ENCODE results near the gene EBP. TPM values are rescaled to one million over a fixed set of nuclear protein-coding genes. Genes with fewer than 3 reads are reported as not detected.
A peak's percentile ranks its signal among the peaks of the same experiment; 100 is the strongest.

The EBP gene
- polyA plus RNA-seq, 1 experiment, result 36.1 TPM

DNA sequence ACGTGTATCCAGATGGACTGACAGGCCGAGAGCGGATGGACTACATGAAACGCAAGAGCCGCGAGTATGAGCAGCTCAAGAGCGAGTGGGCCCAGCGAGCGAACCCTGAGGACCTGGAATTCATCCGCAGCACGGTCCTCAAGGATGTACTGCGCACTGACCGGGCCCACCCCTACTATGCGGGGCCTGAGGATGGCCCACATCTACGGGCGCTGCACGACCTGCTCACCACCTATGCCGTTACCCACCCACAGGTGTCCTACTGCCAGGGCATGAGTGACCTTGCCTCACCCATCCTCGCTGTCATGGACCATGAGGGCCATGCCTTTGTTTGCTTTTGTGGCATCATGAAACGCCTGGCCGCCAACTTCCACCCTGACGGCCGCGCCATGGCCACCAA lies 38.0 kb downstream of the EBP start:
- no peak for DNase-seq (ENCODE audit: low read depth)
- ChIA-PET POLR2A (no interaction called here), CTCF (no interaction called here)
- TF ChIP-seq, protein P1, sequence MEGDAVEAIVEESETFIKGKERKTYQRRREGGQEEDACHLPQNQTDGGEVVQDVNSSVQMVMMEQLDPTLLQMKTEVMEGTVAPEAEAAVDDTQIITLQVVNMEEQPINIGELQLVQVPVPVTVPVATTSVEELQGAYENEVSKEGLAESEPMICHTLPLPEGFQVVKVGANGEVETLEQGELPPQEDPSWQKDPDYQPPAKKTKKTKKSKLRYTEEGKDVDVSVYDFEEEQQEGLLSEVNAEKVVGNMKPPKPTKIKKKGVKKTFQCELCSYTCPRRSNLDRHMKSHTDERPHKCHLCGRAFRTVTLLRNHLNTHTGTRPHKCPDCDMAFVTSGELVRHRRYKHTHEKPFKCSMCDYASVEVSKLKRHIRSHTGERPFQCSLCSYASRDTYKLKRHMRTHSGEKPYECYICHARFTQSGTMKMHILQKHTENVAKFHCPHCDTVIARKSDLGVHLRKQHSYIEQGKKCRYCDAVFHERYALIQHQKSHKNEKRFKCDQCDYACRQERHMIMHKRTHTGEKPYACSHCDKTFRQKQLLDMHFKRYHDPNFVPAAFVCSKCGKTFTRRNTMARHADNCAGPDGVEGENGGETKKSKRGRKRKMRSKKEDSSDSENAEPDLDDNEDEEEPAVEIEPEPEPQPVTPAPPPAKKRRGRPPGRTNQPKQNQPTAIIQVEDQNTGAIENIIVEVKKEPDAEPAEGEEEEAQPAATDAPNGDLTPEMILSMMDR (IDR thresholded peaks at IDR 0.05; ENCODE audit: insufficient read depth, low read depth, low read length), result no peak
- H3K36me3 ChIP-seq (ENCODE audit: control insufficient read depth, insufficient read depth, low read length), result peaks cover 7% of the 10 kb centered on the region; the same call in 1 of the 2 replicates
- H3K27me3 ChIP-seq (ENCODE audit: control insufficient read depth, insufficient read depth, low read length), result no peaks in the 10 kb centered on the region
- H3K4me3 ChIP-seq (ENCODE audit: low read depth, low read length), result no peak overlapping the region

DNA sequence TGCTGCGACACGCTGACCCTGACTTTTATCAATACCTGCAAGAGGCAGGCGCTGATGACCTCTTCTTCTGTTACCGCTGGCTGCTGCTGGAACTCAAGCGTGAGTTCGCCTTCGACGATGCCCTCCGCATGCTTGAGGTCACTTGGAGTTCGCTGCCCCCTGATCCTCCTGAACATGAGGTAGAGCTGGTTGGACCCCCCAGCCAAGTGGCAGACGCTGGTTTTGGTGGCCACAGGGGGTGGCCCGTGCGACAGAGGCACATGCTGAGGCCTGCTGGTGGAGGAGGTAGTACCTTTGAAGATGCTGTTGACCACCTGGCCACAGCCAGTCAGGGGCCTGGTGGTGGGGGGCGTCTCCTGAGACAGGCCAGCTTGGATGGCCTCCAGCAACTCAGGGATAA lies 38.4 kb downstream of the EBP start:
- DNase-seq (ENCODE audit: low read depth), result no peak
- TF ChIP-seq, protein P1 (IDR thresholded peaks at IDR 0.05; ENCODE audit: insufficient read depth, low read depth, low read length), result no peak
- Histone ChIP-seq H3K27me3 (ENCODE audit: control insufficient read depth, insufficient read depth, low read length) (no peaks in the 10 kb centered on the region), H3K36me3 (ENCODE audit: control insufficient read depth, insufficient read depth, low read length) (peaks cover 6% of the 10 kb centered on the region; the same call in 1 of the 2 replicates), H3K4me3 (ENCODE audit: low read depth, low read length) (no peak overlapping the region)
- CTCF ChIA-PET, result no interaction called here
- POLR2A ChIA-PET, result no interaction called here

DNA sequence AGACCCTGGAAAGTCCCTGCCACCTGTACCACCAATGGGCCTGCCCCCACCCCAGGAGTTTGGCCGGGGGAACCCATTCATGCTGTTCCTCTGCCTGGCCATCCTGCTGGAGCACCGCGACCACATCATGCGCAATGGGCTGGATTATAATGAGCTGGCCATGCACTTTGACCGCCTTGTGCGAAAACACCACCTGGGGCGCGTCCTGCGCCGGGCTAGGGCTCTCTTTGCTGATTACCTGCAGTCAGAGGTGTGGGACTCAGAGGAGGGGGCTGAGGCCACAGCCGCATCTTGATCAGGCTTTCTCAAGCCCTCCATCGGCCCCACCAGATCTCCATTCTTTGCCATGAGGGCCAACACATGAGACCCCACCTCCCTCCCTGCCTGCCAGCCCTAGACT lies 39.1 kb downstream of the EBP start:
- ChIA-PET CTCF (no interaction called here), POLR2A (no interaction called here)
- no peak for DNase-seq (ENCODE audit: low read depth)
- H3K36me3 ChIP-seq (ENCODE audit: control insufficient read depth, insufficient read depth, low read length), result peaks cover 6% of the 10 kb centered on the region; the same call in 1 of the 2 replicates
- no peaks in the 10 kb centered on the region for H3K27me3 ChIP-seq (ENCODE audit: control insufficient read depth, insufficient read depth, low read length)
- no peak overlapping the region for H3K4me3 ChIP-seq (ENCODE audit: low read depth, low read length)
- TF ChIP-seq, protein P1 (IDR thresholded peaks at IDR 0.05; ENCODE audit: insufficient read depth, low read depth, low read length), result no peak

DNA sequence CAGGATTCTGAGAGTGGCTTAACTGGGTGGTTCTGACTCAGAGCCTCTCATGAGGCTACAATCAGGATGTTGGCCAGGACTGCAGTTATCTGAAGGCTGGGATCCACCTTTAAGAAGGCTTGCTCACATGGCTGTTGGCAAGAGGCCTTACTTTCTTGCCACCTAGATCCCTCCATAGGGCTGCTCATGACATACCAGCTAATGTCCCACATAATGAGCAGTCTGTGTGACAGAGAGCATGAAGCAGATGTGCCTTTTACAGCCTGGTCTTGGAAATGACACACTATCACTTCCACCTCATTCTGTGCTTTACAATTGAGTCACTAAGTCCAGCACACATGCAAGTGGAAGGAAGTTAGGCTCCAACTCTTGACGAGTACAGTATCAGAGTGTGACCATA lies 48.4 kb downstream of the EBP start:
- Histone ChIP-seq H3K4me3 (ENCODE audit: low read depth, low read length) (no peak overlapping the region), H3K36me3 (ENCODE audit: control insufficient read depth, insufficient read depth, low read length) (no peaks in the 10 kb centered on the region), H3K27me3 (ENCODE audit: control insufficient read depth, insufficient read depth, low read length) (no peaks in the 10 kb centered on the region)
- DNase-seq (ENCODE audit: low read depth), result no peak
- CTCF ChIA-PET, result no interaction called here
- TF ChIP-seq, protein P1 (IDR thresholded peaks at IDR 0.05; ENCODE audit: insufficient read depth, low read depth, low read length), result no peak
- POLR2A ChIA-PET, result no interaction called here

DNA sequence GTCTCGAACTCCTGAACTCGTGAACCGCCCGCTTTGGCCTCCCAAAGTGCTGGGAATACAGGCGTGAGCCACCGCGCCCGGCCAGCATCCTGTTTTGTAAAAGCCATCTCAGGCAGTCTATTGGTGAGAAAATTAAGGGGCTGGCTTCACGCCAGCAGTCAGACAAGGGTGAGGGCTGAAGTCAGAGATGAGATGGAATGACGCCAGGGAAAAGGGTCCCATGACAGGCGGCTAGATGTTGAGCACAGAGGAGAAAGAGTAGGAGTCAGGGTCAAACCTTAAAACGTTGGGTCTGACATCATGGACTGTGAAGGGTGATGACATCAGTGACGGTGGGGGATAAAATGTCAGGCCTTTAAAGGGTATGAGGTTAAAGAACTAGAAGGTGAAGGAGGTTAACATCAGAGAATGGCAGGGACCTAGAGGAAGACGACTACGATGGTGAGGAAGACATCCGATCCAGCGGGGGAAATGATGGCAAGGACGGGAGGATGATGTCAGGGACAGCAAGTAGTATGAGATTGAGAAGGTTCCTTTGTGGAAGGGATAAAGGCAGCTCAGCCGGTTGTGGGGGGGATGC lies 52.2 kb downstream of the EBP start:
- ChIA-PET POLR2A (interaction anchor here (0.6 to 0.9 kb wide), 3 partner anchors 9 to 97 kb away, joined by 3 read pairs; no protein-coding TSS in a partner anchor), CTCF (no interaction called here)
- H3K36me3 ChIP-seq (ENCODE audit: control insufficient read depth, insufficient read depth, low read length), result peaks cover 14% of the 10 kb centered on the region
- DNase-seq (ENCODE audit: low read depth), result no peak
- TF ChIP-seq, protein P1 (IDR thresholded peaks at IDR 0.05; ENCODE audit: insufficient read depth, low read depth, low read length), result no peak
- no peaks in the 10 kb centered on the region for H3K27me3 ChIP-seq (ENCODE audit: control insufficient read depth, insufficient read depth, low read length)
- peak overlapping the region; percentile 42 for H3K4me3 ChIP-seq (ENCODE audit: low read depth, low read length)

All from BJ (cell line).